HepG2 (cell line): ENCODE measurements around the gene C3orf62. TPM values are rescaled to one million over a fixed set of nuclear protein-coding genes. Genes with fewer than 3 reads are reported as not detected.

Experiments used
- ATAC-seq: fragments of 200-7000 bp; cut with Tn5 transposase; 3 replicates; pipeline ENCODE4 v1.9.1; 2020; ENCODE audit warnings: mild to moderate bottlenecking, moderate library complexity
- BruUV-seq: library from RNA; stranded (reverse); fragments of 400-500 nt; replicated peaks from 2 replicates; lab custom pipeline; 2021; lab: Mats Ljungman, UMichigan
- CTCF ChIA-PET: fragments of 300-600 bp; formaldehyde crosslinking; extraction: SDS; loops from one replicate; lab custom pipeline; 2021; ENCODE audit warnings: low total read pairs, inconsistent platforms, low intra/inter-chr PET ratio; lab: Yijun Ruan, JAX
- POLR2A ChIA-PET: fragments of 350-600 bp; sonication (Branson Sonifier 250); formaldehyde crosslinking; loops from one replicate; lab custom pipeline; 2020; ENCODE audit warnings: antibody characterized with exemption, inconsistent platforms; lab: Yijun Ruan, JAX
- DNase-seq: peaks from one replicate; pipeline ENCODE4 v3.0.0-alpha.2; 2015; ENCODE audit warnings: low spot score
- FAIRE-seq: peaks from 3 replicates; lab custom pipeline; 2011; peaks lifted over from hg19 to GRCh38; lab: Jason Lieb, UNC
- H2AFZ ChIP-seq: one replicate; pipeline ENCODE4 v1.6.1; 2011; ENCODE audit warnings: low read length, inconsistent platforms
- H3K27ac ChIP-seq: fragments of 300-600 bp; 3 replicates; pipeline ENCODE4 v1.8.0; 2011; ENCODE audit warnings: mixed run types, mild to moderate bottlenecking, mixed read lengths, low read length, inconsistent platforms; ENCODE audit not compliant: insufficient read depth; ENCODE audit errors: extremely low read length
- H3K27me3 ChIP-seq, 2 experiments: fragments of 200-600 bp in 1 of 2; 2 replicates in 1 of 2; 3 replicates in 1 of 2; pipeline versions ENCODE4 v1.6.0 to v1.8.0; 2011; ENCODE audit warnings: low read length in 2 of 2, mild to moderate bottlenecking in 2 of 2, moderate library complexity in 2 of 2, inconsistent platforms in 1 of 2; ENCODE audit not compliant: insufficient read depth in 2 of 2, control insufficient read depth in 1 of 2
- H3K36me3 ChIP-seq, 2 experiments: fragments of 200-600 bp in 1 of 2; replicated peaks in 1 of 2; 2 replicates in 1 of 2; 3 replicates in 1 of 2; pipeline versions ENCODE4 v1.5.1 to v1.8.0; 2011; ENCODE audit warnings: low read length in 2 of 2, inconsistent platforms in 1 of 2; ENCODE audit not compliant: insufficient read depth in 2 of 2, control insufficient read depth in 1 of 2
- H3K4me1 ChIP-seq: 2 replicates; pipeline ENCODE4 v1.5.1; 2012; ENCODE audit warnings: low read length, inconsistent platforms; ENCODE audit not compliant: insufficient read depth
- H3K4me2 ChIP-seq: 2 replicates; pipeline ENCODE4 v1.6.0; 2011; ENCODE audit warnings: low read depth, low read length, inconsistent platforms
- H3K4me3 ChIP-seq, 3 experiments: fragments of 200-600 bp in 1 of 3; sonication (generic), shearing (Covaris generic) in 1 of 3; replicated peaks in 1 of 3; 2 replicates each; pipeline ENCODE4 v1.5.1; 2011 to 2016; ENCODE audit warnings: low read length in 3 of 3, inconsistent platforms in 2 of 3, low read depth in 2 of 3, mild to moderate bottlenecking in 2 of 3, control low read depth in 1 of 3, mixed read lengths in 1 of 3; ENCODE audit not compliant: insufficient read depth in 1 of 3
- H3K79me2 ChIP-seq: one replicate; pipeline ENCODE4 v1.6.1; 2011; ENCODE audit warnings: low read length, inconsistent platforms; ENCODE audit not compliant: insufficient read depth
- H3K9ac ChIP-seq: 2 replicates; pipeline ENCODE4 v1.6.0; 2011; ENCODE audit warnings: mild to moderate bottlenecking, low read depth, low read length, inconsistent platforms; ENCODE audit not compliant: insufficient read depth
- H3K9me3 ChIP-seq: 2 replicates; pipeline ENCODE4 v1.5.1; 2012; ENCODE audit warnings: mild to moderate bottlenecking, low read length
- H4K20me1 ChIP-seq: 2 replicates; pipeline ENCODE4 v1.6.0; 2011; ENCODE audit warnings: inconsistent platforms, mild to moderate bottlenecking, low read length, moderate library complexity; ENCODE audit not compliant: insufficient read depth
- JARID2 ChIP-seq: sonication (generic); formaldehyde crosslinking; IDR thresholded peaks from 2 replicates; pipeline ENCODE4 v1.8.1; 2023; ENCODE audit warnings: missing genetic modification reagents, inconsistent platforms; ENCODE audit not compliant: insufficient replicate concordance
- NFIC ChIP-seq: IDR thresholded peaks from 2 replicates; pipeline ENCODE4 v1.6.1; 2012; ENCODE audit warnings: mild to moderate bottlenecking, low read length, inconsistent platforms
- PRPF4 ChIP-seq: fragments of 200-400 bp; formaldehyde crosslinking; IDR thresholded peaks from 2 replicates; pipeline ENCODE4 v1.6.1; 2016; ENCODE audit warnings: low read length, low read depth; ENCODE audit not compliant: poor library complexity, severe bottlenecking
- REPIN1 ChIP-seq: sonication (generic); formaldehyde crosslinking; IDR thresholded peaks from 2 replicates; pipeline ENCODE4 v1.8.0; 2022; ENCODE audit warnings: missing genetic modification reagents, low read depth, mild to moderate bottlenecking, borderline replicate concordance
- ZFAT ChIP-seq: sonication (generic); formaldehyde crosslinking; conservative IDR thresholded peaks from 2 replicates; pipeline ENCODE4 v1.8.1; 2023; ENCODE audit warnings: missing genetic modification reagents, inconsistent platforms
- ZNF44 ChIP-seq: sonication (generic); formaldehyde crosslinking; IDR thresholded peaks from 2 replicates; pipeline ENCODE4 v1.5.1; 2020; ENCODE audit warnings: mild to moderate bottlenecking, missing genetic modification reagents
- ZNF552 ChIP-seq: sonication (generic); formaldehyde crosslinking; IDR thresholded peaks from 2 replicates; pipeline ENCODE4 v1.9.0; 2022; ENCODE audit warnings: missing genetic modification reagents, mild to moderate bottlenecking, borderline replicate concordance
- ZNF660 ChIP-seq: sonication (generic); formaldehyde crosslinking; IDR thresholded peaks from 2 replicates; pipeline ENCODE4 v1.5.1; 2020; ENCODE audit warnings: mild to moderate bottlenecking, low read depth, missing genetic modification reagents, borderline replicate concordance
- ZNF670 ChIP-seq: sonication (generic); formaldehyde crosslinking; IDR thresholded peaks from 2 replicates; pipeline ENCODE4 v1.8.0; 2022; ENCODE audit warnings: mild to moderate bottlenecking, missing genetic modification reagents, borderline replicate concordance
- ZNF761 ChIP-seq: sonication (generic); formaldehyde crosslinking; conservative IDR thresholded peaks from 2 replicates; pipeline ENCODE4 v1.4.0; 2020; ENCODE audit warnings: mild to moderate bottlenecking, missing genetic modification reagents
- ZNF83 ChIP-seq: sonication (generic); formaldehyde crosslinking; IDR thresholded peaks from 2 replicates; pipeline ENCODE4 v1.4.0; 2020; ENCODE audit warnings: missing genetic modification reagents, mild to moderate bottlenecking, borderline replicate concordance
- WGBS: methylation state at CpG from one replicate; pipeline ENCODE4 v1.1.6; 2017; ENCODE audit warnings: low lambda C conversion rate; 5-methylcytosine and 5-hydroxymethylcytosine counted together
- in situ Hi-C: cut with HindIII; loops from 2 replicates; pipeline ENCODE4 v1.10.0; 2017; ENCODE audit warnings: low pct_unique_long_range_greater_than_20kb; ENCODE audit not compliant: extremely low pct_ligation_motif_present
- intact Hi-C: fragments of 100-400 bp; cut with micrococcal nuclease; formaldehyde crosslinking; loops from one replicate; pipeline ENCODE4 v1.10.0; 2022; ENCODE audit not compliant: unreplicated experiment
- polyA plus RNA-seq, 8 experiments: library from polyadenylated mRNA; depleted of rRNA in 3 of 8; stranded (reverse) in 7 of 8; unstranded in 1 of 8; fragments of >200 nt; fragmentation: Illumina TruSeq in 4 of 8; extraction: Trizol in 4 of 8; gene quantifications; 2 replicates each; pipeline versions ENCODE4 v1.2.1 to v1.2.3, GENCODE V29; 2011 to 2016; ENCODE audit warnings: low read depth in 4 of 8, missing spikeins in 1 of 8, mixed read lengths in 1 of 8; ENCODE audit not compliant: insufficient read depth in 1 of 8
- total RNA-seq, 5 experiments: library from RNA; depleted of rRNA; stranded (reverse); fragments of >200 nt; fragmentation: Illumina TruSeq; extraction: Trizol; gene quantifications; 2 replicates each; pipeline ENCODE4 v1.2.3, GENCODE V29; 2016; ENCODE audit warnings: low read depth in 1 of 5
- TF ChIP-seq, protein P1 (sequence below): sonication (generic); formaldehyde crosslinking; IDR thresholded peaks from 2 replicates; pipeline ENCODE4 v1.4.0; 2020; ENCODE audit warnings: mild to moderate bottlenecking, missing genetic modification reagents

C3orf62 gene
- total and polyA plus RNA-seq, 2 of the 13 experiments (the other 11 are each of a cell fraction or from before 2014, with no cell fraction given): 1.6 to 3.9 TPM

GRCh38 chr3:49324768-49325167 is 47.7 kb upstream of the C3orf62 start:
- no peak overlapping the region for H3K27ac ChIP-seq
- H3K4me1 ChIP-seq: no peaks in the 10 kb centered on the region
- CTCF ChIA-PET: no interaction called here
- H3K4me2 ChIP-seq: no peak overlapping the region
- TF ChIP-seq ZNF83: no peak
- TF ChIP-seq ZNF670: no peak
- no peak for TF ChIP-seq ZNF761 (CRISPR knock-in tag)
- no peak for TF ChIP-seq ZNF44
- TF ChIP-seq JARID2: no peak
- no peak for TF ChIP-seq ZFAT (CRISPR knock-in tag)
- TF ChIP-seq, protein P1, sequence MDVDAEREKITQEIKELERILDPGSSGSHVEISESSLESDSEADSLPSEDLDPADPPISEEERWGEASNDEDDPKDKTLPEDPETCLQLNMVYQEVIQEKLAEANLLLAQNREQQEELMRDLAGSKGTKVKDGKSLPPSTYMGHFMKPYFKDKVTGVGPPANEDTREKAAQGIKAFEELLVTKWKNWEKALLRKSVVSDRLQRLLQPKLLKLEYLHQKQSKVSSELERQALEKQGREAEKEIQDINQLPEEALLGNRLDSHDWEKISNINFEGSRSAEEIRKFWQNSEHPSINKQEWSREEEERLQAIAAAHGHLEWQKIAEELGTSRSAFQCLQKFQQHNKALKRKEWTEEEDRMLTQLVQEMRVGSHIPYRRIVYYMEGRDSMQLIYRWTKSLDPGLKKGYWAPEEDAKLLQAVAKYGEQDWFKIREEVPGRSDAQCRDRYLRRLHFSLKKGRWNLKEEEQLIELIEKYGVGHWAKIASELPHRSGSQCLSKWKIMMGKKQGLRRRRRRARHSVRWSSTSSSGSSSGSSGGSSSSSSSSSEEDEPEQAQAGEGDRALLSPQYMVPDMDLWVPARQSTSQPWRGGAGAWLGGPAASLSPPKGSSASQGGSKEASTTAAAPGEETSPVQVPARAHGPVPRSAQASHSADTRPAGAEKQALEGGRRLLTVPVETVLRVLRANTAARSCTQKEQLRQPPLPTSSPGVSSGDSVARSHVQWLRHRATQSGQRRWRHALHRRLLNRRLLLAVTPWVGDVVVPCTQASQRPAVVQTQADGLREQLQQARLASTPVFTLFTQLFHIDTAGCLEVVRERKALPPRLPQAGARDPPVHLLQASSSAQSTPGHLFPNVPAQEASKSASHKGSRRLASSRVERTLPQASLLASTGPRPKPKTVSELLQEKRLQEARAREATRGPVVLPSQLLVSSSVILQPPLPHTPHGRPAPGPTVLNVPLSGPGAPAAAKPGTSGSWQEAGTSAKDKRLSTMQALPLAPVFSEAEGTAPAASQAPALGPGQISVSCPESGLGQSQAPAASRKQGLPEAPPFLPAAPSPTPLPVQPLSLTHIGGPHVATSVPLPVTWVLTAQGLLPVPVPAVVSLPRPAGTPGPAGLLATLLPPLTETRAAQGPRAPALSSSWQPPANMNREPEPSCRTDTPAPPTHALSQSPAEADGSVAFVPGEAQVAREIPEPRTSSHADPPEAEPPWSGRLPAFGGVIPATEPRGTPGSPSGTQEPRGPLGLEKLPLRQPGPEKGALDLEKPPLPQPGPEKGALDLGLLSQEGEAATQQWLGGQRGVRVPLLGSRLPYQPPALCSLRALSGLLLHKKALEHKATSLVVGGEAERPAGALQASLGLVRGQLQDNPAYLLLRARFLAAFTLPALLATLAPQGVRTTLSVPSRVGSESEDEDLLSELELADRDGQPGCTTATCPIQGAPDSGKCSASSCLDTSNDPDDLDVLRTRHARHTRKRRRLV (CRISPR knock-in tag): no peak
- TF ChIP-seq ZNF660 (CRISPR knock-in tag): no peak
- TF ChIP-seq REPIN1 (CRISPR knock-in tag): no peak
- TF ChIP-seq PRPF4: no peak
- no peak for TF ChIP-seq NFIC
- no peak for TF ChIP-seq ZNF552 (CRISPR knock-in tag)
- H3K27me3 ChIP-seq: no peaks in the 10 kb centered on the region
- no peaks in the 10 kb centered on the region for H3K79me2 ChIP-seq
- intact Hi-C loops (no loop called here), in situ Hi-C loops (loop anchor here (25.0 kb wide), 1 partner anchor 113 kb away; the partner anchor contains the start of gene NICN1)
- peaks cover 32 to 69% of the 10 kb centered on the region in 2 experiments for H3K36me3 ChIP-seq
- DNase-seq: no peak
- H3K9me3 ChIP-seq: no peaks in the 10 kb centered on the region
- POLR2A ChIA-PET: interaction anchor here (1.0 to 1.2 kb wide), 2 partner anchors 15 to 341 kb away, joined by 3 read pairs; partner anchors contain the start of gene USP4
- WGBS: 96% methylated on average over 6 of the region's 7 CpGs
- no peak overlapping the region for H3K9ac ChIP-seq
- no peak for ATAC-seq
- no peak for FAIRE-seq
- no peak overlapping the region for H2AFZ ChIP-seq
- no peaks in the 10 kb centered on the region for H4K20me1 ChIP-seq
- no peak overlapping the region for H3K4me3 ChIP-seq
- BruUV-seq: no TSS peak
